GM12873 (cell line): ENCODE results near the gene TAGLN.

ENCODE experiments used
- TF ChIP-seq, protein P1 (sequence below): IDR thresholded peaks from 2 replicates; pipeline ENCODE4 v1.5.1; 2012; ENCODE audit warnings: low read depth, mild to moderate bottlenecking, moderate library complexity, low read length, control low read depth; ENCODE audit not compliant: insufficient read depth; ENCODE audit errors: missing control alignments

TAGLN gene

DNA sequence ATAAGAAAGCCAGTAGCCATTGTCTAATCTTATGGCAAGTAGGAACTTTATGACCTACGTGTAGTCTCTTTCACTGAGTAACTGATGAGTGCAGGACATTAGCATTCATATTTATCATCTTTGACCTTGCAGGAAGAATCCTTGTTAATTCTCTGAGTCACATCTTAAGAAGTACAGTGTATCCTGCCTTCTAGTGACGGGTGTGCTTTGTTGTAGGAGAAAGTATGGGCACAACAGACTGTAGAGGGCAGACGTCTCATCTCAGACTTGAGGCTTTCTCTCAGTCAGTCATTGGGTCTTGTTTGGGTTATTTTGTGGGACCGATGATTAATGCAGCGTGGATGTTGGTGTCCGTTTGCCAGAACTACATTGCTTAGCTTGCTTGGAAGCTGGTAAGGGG is 40.1 kb downstream of the TAGLN start:
- TF ChIP-seq, protein P1, sequence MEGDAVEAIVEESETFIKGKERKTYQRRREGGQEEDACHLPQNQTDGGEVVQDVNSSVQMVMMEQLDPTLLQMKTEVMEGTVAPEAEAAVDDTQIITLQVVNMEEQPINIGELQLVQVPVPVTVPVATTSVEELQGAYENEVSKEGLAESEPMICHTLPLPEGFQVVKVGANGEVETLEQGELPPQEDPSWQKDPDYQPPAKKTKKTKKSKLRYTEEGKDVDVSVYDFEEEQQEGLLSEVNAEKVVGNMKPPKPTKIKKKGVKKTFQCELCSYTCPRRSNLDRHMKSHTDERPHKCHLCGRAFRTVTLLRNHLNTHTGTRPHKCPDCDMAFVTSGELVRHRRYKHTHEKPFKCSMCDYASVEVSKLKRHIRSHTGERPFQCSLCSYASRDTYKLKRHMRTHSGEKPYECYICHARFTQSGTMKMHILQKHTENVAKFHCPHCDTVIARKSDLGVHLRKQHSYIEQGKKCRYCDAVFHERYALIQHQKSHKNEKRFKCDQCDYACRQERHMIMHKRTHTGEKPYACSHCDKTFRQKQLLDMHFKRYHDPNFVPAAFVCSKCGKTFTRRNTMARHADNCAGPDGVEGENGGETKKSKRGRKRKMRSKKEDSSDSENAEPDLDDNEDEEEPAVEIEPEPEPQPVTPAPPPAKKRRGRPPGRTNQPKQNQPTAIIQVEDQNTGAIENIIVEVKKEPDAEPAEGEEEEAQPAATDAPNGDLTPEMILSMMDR, result no peak

DNA sequence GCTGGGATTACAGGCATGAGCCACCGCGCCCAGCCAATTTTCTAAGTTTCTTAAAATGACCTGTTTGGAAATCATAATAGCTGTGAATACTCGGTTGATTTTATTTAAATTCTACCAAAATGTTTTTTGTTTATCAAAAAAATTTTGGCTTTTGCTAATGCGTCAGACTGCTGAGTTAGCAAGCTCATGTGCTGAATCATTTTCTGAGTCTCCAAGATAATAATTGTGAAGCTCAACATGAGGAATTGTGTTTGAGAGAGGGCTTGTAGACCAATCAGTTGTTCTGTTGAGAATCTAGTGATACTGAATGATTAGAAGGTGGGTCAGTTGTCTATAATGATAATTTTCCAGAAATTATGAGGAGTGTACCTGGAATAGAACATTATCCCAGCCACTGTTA is 49.2 kb downstream of the TAGLN start:
- TF ChIP-seq, protein P1, result no peak

DNA sequence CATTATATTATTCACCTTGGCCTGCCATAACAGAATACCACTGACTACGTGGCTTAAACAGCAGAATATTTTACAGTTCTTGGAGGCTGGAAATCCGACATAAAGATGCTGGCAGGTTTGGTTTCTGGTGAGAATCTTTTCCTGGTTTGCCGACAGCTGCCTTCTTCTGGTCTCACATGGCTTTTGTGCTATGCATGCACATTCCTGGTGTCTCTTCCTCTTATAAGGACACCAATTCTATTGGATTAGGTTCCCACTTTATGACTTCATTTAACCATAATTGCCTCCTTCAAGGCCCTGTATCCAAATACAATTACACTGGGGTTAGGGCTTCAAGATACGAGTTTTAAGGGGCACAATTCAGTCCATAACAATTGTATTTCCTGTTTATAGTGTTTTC is 50.4 kb downstream of the TAGLN start:
- TF ChIP-seq, protein P1, result no peak

DNA sequence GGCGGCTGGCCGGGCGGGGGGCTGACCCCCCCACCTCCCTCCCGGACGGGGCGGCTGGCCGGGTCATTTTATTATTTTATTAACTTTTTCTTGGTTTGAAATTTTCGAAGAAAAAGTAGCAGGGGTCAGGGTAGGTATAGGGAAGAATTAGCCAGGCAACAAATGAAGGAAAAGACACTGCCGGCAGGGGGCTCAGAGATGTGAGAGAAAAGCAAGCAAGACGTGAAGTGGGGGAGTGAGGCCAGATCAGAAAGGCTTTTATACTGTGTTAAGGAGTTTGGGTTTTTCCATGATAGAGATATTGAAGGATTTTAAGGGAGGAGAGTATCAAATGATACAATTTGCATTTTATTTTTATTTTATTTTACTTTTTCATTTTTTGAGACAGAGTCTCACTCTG is 52.3 kb downstream of the TAGLN start:
- TF ChIP-seq, protein P1, result no peak

DNA sequence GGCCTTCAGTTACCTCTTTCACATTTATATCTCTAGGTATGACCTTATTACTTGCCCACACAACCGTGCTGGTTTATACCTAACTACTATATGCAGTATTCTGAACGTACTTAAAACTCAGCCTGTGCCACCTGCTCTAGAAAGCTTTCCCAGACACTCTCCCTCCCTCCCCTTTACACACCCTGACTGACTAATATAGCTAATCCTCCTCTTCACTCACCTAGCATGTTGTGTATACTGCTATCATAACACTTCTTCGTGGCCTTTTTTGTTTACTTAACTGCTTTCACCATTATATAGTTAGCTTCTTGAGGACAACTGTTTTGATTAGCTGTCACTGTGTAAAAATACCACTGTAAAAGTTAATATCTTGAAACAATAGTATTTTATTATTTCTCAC is 56.8 kb downstream of the TAGLN start:
- TF ChIP-seq, protein P1, result no peak

DNA sequence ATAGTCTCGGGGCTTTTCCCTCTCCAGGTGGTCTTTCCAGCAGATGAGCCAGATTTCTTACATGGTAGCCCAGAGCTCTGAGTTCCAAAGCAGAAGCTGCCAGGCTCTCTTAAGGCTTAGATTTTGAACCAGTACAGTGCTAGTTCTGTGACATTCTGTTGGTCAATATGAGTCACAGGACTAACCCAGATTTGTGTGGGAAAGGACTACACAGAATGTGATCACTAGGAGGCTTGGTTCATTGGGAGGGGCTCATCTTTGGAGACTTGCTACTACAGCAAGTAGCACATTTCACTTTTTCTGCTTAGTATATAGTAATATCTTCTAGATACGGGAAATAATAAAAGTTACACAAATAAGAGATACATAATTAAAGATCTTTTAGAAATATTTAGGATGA is 57.4 kb downstream of the TAGLN start:
- TF ChIP-seq, protein P1, result no peak
